Activated CD4-positive, alpha-beta T cell treated with anti-CD3 and anti-CD28 coated beads for 1 hour (primary cell): ENCODE data around the gene NLGN1.

Experiments used
- DNase-seq: peaks from one replicate; pipeline ENCODE4 v3.0.0-alpha.2; 2020

Gene NLGN1

GRCh38 chr3:173774294-173774693 is 376.8 kb downstream of the NLGN1 start:
- no peak for DNase-seq

- no peak for DNase-seq
Measured at GRCh38 chr3:173778251-173778650, 380.7 kb downstream of the NLGN1 start.

- no peak for DNase-seq
Measured at GRCh38 chr3:173780067-173780466, 382.5 kb downstream of the NLGN1 start.

DNA sequence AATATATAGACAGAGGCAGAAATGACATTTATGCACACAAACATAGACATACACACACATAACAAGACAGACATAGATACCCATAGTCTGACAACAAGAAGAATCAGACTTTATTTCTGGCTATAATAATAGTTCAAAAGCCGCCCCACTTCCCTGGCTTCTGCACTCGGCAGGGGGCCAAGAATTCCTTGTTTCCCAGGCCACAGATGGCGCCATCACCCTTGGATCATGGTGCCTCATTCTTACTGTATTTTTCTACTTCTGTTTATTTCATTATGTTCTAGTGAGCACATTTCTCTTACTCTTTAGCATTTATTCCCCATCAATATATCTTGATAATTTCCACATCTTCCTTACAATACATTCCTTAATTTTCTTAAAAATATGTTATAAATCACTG is 387.5 kb downstream of the NLGN1 start:
- DNase-seq = no peak

GRCh38 chr3:173789530-173790162 is 392.1 kb downstream of the NLGN1 start:
- no peak for DNase-seq

GRCh38 chr3:173793963-173794362 is 396.4 kb downstream of the NLGN1 start:
- DNase-seq = no peak

GRCh38 chr3:173796405-173796804 is 398.9 kb downstream of the NLGN1 start:
- no peak for DNase-seq

DNA sequence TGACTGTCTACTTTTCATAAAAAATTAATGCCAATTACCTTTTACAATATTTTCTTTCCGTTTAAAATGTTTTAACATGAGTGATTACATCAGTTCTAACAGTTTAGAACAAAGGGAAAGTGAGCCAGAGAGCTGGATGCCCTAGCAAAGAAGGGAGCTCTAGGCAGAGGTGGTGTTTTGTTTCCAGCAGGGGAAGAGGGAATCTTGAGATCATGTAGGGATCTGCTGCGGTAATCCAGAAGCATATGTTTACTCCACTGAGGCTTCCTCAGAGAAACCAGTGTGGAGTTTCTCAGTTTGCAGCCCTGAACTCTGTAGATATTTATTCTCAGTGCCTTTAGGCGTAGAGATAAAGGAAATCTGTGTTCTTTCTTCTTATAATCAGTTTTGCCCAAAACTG is 399.3 kb downstream of the NLGN1 start:
- DNase-seq = no peak

DNA sequence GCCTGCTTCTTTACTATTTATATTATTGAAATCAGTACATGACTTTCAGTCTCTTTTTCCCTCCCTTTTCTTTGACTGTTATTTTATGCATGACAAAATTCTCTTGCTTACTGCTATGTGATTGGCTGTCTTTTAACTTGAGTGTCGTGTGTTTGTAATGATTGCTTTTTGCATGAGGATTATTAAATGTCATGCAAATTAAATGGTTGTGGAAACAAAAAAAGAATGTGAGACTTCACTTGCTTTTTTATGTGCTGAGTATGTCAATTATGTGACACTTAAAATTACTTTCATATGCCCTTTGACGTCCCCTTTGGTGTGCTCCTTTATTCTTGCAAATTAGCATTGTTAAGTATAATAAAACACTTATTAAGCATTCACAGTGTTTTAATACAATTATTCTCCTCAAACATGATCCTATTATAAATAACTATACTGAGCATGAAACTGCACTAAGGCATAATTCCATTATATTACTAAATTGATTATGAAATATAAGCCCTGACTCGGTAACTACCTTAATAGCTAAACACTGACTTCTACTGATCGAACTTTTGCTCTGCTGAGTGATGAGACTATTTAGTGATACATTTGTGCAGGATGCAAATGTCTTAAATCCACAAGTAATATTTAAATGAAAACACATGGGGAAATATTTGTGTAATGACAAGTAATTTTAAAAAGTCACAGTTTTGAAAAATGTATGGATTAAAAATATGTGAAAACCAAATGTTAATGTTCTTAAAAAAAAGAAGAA is 401.7 kb downstream of the NLGN1 start:
- DNase-seq = no peak

GRCh38 chr3:173800154-173800553 is 402.6 kb downstream of the NLGN1 start:
- DNase-seq = no peak

- no peak for DNase-seq
Measured at GRCh38 chr3:173814809-173815208, 417.3 kb downstream of the NLGN1 start.

GRCh38 chr3:173819368-173819767 is 421.8 kb downstream of the NLGN1 start:
- DNase-seq = no peak

DNA sequence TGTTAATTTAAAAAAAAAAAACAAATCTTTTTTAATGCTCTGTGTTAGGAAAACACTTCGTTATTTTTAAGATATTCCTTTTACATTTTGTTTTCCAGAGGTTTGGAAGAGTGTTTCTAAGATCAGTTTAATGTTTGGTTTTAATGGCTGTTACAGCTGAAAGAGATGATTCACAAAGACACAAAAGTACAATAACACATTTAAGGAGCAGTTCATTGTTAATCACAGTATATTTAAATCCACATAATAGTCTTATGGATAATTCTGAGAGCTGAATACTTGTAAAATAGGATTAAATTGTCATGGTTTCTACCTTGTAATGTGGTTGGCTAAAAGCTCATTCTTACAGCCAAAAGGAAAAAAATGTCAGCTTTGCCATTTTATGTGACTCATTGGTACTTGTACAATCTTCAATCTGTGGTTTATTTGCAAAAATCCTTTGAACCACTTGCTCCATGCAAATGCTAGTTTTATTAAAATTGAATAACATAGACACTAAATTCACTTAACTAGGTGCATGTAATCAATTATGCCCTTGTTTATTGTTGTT is 426.4 kb downstream of the NLGN1 start:
- no peak for DNase-seq

- DNase-seq = no peak
Measured at GRCh38 chr3:173825730-173826129, 428.2 kb downstream of the NLGN1 start.

GRCh38 chr3:173826416-173826815 is 428.9 kb downstream of the NLGN1 start:
- no peak for DNase-seq

DNA sequence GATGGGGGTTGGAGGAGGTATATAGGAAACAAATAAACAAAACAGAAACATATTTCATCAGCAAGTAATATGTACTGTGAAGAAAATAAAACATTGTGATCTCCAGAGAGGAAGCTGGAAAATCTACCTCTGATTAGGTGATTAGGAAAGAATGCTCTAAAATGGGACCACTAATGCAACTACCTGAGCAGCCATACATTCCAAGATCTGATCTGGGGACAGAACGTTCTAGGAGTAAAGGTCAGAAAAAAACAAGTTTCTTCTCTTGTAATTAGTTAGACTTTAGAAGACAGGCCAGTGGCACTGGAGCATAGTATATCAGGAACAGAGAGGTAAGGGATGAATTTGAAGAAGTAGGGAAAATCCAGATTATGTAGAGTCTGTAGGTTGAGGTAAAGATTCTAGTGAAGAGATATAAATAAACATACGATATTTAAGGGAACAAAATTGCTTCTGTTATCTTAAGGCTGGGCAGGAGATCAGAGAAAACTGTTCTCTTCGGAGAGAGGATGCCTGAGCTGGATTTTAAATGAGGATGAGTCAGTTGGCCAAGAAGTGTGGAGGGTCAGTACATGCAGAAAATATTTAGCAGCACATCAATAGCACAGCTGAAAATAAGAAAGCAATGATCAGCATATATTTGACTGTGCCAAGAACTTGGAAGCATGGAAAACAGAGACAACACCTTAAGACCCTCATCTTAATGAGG is 429.5 kb downstream of the NLGN1 start:
- no peak for DNase-seq

GRCh38 chr3:173838644-173839043 is 441.1 kb downstream of the NLGN1 start:
- DNase-seq = no peak

- DNase-seq = no peak
Measured at GRCh38 chr3:173839859-173840258, 442.3 kb downstream of the NLGN1 start.

DNA sequence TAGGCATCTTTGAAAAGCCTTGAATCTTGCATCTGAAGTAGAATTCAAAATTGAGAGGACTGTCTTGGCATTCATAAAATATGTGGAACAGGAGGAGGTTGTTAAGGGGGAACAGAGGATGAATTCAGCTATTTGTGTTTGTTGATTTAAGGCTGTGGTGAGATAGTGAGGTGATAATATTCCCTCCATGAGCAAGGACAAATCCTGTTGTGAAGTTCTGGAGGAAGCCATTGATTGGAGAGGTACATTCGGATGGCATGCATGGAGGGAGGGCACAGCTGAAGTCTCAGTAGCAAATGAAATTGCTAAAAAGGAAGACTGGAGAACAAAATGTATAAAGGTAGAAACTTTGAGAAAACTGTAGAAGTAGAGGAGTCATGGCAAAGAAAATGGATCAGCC is 443.8 kb downstream of the NLGN1 start:
- no peak for DNase-seq

- DNase-seq = no peak
Measured at GRCh38 chr3:173843060-173843459, 445.5 kb downstream of the NLGN1 start.

DNA sequence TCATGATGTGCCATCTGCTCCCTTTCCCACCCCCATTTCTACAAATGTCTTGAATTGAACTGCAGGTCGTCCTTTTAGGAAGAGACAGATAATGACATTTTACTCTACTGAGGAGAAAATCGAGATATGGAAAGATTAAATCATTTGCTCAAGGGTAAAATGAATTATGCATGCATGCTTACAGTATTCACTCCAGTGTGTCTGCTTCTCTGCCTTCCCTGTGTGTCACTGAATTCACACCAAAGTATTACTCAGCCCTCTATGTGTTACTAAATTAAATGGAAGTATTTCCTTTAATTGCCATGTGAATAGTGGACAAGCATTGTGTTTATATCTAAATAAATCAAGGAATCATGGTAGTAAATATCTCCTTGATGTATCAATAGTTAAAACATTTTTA is 449.0 kb downstream of the NLGN1 start:
- DNase-seq = no peak

DNA sequence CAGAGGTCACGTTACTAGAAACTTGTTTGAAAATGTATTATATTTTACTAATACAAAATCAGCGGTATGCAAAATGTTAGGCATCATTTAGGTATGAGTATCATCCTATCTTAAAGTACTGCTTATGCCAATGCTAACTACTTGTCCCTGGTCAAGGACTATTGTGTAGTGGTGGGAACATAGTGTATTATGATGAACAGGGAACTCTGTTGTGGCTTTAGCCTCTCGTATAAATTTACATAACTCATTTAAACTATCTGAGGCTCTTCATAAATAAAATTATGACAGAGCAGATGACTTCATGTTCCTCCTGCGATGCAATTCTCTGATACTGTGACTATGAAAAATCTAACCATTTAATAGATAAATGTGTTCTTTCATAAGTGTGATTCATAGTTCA is 451.9 kb downstream of the NLGN1 start:
- no peak for DNase-seq

GRCh38 chr3:173857154-173857553 is 459.6 kb downstream of the NLGN1 start:
- DNase-seq = no peak

GRCh38 chr3:173862701-173863100 is 465.2 kb downstream of the NLGN1 start:
- DNase-seq = no peak
